CD4-positive, alpha-beta memory T cell (primary cell): Measurements from ENCODE around the gene EHD1. TPM values are rescaled to one million over a fixed set of nuclear protein-coding genes. Genes with fewer than 3 reads are reported as not detected.
"Not testable (repeated sequence)": the region's sequence is repeated elsewhere in the genome, so short reads cannot be mapped to it uniquely, and the experiment has no call there.

Experiments used
- CTCF ChIA-PET: fragments of 350-600 bp; sonication (Branson Sonifier 250); formaldehyde crosslinking; loops from one replicate; lab custom pipeline; 2021; ENCODE audit warnings: inconsistent platforms; ENCODE audit not compliant: partially characterized antibody; lab: Charles Lee
- POLR2A ChIA-PET: fragments of 350-600 bp; sonication (Branson Sonifier 250); formaldehyde crosslinking; loops from one replicate; lab custom pipeline; 2021; ENCODE audit not compliant: partially characterized antibody; lab: Charles Lee
- DNase-seq, 5 donors: peaks; one replicate each; pipeline versions ENCODE4 v3.0.0 to v3.0.0-alpha.2; 2020 to 2022; ENCODE audit warnings: mixed read lengths in 1 of 5
- H3K27ac ChIP-seq: one replicate; pipeline ENCODE4 v1.7.0; 2013; ENCODE audit warnings: low read depth, low read length
- H3K27me3 ChIP-seq: 2 replicates; pipeline ENCODE4 v1.7.0; 2013; ENCODE audit warnings: mild to moderate bottlenecking, low read length, moderate library complexity; ENCODE audit not compliant: insufficient read depth
- H3K36me3 ChIP-seq: 2 replicates; pipeline ENCODE4 v1.7.0; 2013; ENCODE audit warnings: mild to moderate bottlenecking, low read length, moderate library complexity; ENCODE audit not compliant: insufficient read depth
- H3K4me1 ChIP-seq: 2 replicates; pipeline ENCODE4 v1.7.0; 2013; ENCODE audit warnings: mild to moderate bottlenecking, low read length, moderate library complexity; ENCODE audit not compliant: insufficient read depth
- H3K4me3 ChIP-seq, 2 donors: one replicate each; pipeline ENCODE4 v1.7.0; 2013; ENCODE audit warnings: low read length in 2 of 2, mild to moderate bottlenecking in 1 of 2
- H3K9me3 ChIP-seq, 2 donors: one replicate each; pipeline ENCODE4 v1.7.0; 2013; ENCODE audit warnings: low read length in 2 of 2, control low read depth in 1 of 2; ENCODE audit not compliant: control insufficient read depth in 1 of 2
- H3K27ac Mint-ChIP-seq, 7 donors: one replicate each; pipeline ENCODE4 v1.8.0; 2020 to 2021; ENCODE audit warnings: mixed read lengths in 7 of 7, mild to moderate bottlenecking in 6 of 7, inconsistent platforms in 3 of 7, moderate library complexity in 3 of 7
- H3K27me3 Mint-ChIP-seq, 2 donors: one replicate each; pipeline ENCODE4 v1.8.0; 2020 to 2021; ENCODE audit warnings: mixed read lengths in 2 of 2
- H3K36me3 Mint-ChIP-seq, 2 donors: one replicate each; pipeline ENCODE4 v1.8.0; 2020 to 2021; ENCODE audit warnings: mixed read lengths in 2 of 2, inconsistent platforms in 1 of 2, mild to moderate bottlenecking in 1 of 2
- H3K4me1 Mint-ChIP-seq, 4 donors: one replicate each; pipeline ENCODE4 v1.8.0; 2020 to 2021; ENCODE audit warnings: mixed read lengths in 4 of 4, mild to moderate bottlenecking in 1 of 4
- H3K4me3 Mint-ChIP-seq, 8 donors: one replicate each; pipeline ENCODE4 v1.8.0; 2020 to 2021; ENCODE audit warnings: mixed read lengths in 8 of 8, mild to moderate bottlenecking in 7 of 8, moderate library complexity in 6 of 8, inconsistent platforms in 3 of 8
- H3K9me3 Mint-ChIP-seq, 8 donors: one replicate each; pipeline ENCODE4 v1.8.0; 2020 to 2021; ENCODE audit warnings: mixed read lengths in 8 of 8, mild to moderate bottlenecking in 5 of 8, inconsistent platforms in 3 of 8, moderate library complexity in 1 of 8
- intact Hi-C: fragments of 100-400 bp; cut with micrococcal nuclease; formaldehyde crosslinking; loops from one replicate; pipeline ENCODE4 v1.15.1; 2023
- polyA plus RNA-seq, 2 donors: library from polyadenylated mRNA; unstranded; fragments of 300-500 nt; fragmentation: Illumina TruSeq; gene quantifications; one replicate each; pipeline ENCODE4 v1.2.3, GENCODE V29; 2021
- total RNA-seq, 2 experiments: library from RNA; stranded (reverse); gene quantifications; one replicate each; pipeline ENCODE4 v1.2.3, GENCODE V29; 2021

Gene EHD1
- total and polyA plus RNA-seq, 4 experiments from 2014 or later = 125 to 279 (median 234) TPM

- Mint-ChIP-seq H3K4me1 (no peaks in the 10 kb centered on the region), H3K36me3 (peaks cover 8 to 12% of the 10 kb centered on the region in 2 donors), H3K27me3 (no peaks in the 10 kb centered on the region), H3K27ac (no peak overlapping the region), H3K9me3 (no peaks in the 10 kb centered on the region), H3K4me3 (no peak overlapping the region)
- Histone ChIP-seq H3K4me1 (no peaks in the 10 kb centered on the region), H3K4me3 (no peak overlapping the region), H3K36me3 (no peaks in the 10 kb centered on the region), H3K27me3 (no peaks in the 10 kb centered on the region), H3K9me3 (no peaks in the 10 kb centered on the region), H3K27ac (no peak overlapping the region)
- intact Hi-C loops = no loop called here
- CTCF ChIA-PET = no interaction called here
- peak in 1 of 5 donors; percentile 10 for DNase-seq
- POLR2A ChIA-PET = no interaction called here
Observed at GRCh38 chr11:64829536-64830251, 48.7 kb downstream of the EHD1 start.

DNA sequence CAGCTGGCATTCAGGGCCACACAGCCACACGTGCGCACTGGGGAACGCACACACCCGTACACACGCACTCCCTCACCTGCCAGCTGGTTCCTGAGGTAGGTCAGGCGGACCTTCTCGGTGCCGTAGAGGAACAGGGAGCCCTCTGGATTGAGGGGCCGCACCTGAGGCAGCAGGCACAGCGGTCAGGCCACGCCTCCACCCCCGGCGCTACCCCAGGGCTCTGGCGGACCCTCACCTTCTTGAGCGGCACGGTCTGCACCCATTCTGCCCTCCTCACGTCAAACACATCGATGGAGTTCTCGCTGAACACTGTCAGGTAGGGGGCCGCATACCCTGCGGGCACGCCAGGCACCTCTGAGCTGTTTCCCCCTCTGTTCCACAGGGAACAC is 51.0 kb downstream of the EHD1 start:
- Mint-ChIP-seq H3K4me1 (no peaks in the 10 kb centered on the region), H3K27me3 (no peaks in the 10 kb centered on the region), H3K36me3 (peaks cover 8 to 12% of the 10 kb centered on the region in 2 donors), H3K9me3 (no peaks in the 10 kb centered on the region), H3K27ac (no peak overlapping the region), H3K4me3 (no peak overlapping the region)
- Histone ChIP-seq H3K4me1 (no peaks in the 10 kb centered on the region), H3K27me3 (no peaks in the 10 kb centered on the region), H3K9me3 (no peaks in the 10 kb centered on the region), H3K4me3 (no peak overlapping the region), H3K27ac (no peak overlapping the region), H3K36me3 (no peaks in the 10 kb centered on the region)
- intact Hi-C loops = no loop called here
- POLR2A ChIA-PET = no interaction called here
- CTCF ChIA-PET = no interaction called here
- DNase-seq = peak in 1 of 5 donors; percentile 21

DNA sequence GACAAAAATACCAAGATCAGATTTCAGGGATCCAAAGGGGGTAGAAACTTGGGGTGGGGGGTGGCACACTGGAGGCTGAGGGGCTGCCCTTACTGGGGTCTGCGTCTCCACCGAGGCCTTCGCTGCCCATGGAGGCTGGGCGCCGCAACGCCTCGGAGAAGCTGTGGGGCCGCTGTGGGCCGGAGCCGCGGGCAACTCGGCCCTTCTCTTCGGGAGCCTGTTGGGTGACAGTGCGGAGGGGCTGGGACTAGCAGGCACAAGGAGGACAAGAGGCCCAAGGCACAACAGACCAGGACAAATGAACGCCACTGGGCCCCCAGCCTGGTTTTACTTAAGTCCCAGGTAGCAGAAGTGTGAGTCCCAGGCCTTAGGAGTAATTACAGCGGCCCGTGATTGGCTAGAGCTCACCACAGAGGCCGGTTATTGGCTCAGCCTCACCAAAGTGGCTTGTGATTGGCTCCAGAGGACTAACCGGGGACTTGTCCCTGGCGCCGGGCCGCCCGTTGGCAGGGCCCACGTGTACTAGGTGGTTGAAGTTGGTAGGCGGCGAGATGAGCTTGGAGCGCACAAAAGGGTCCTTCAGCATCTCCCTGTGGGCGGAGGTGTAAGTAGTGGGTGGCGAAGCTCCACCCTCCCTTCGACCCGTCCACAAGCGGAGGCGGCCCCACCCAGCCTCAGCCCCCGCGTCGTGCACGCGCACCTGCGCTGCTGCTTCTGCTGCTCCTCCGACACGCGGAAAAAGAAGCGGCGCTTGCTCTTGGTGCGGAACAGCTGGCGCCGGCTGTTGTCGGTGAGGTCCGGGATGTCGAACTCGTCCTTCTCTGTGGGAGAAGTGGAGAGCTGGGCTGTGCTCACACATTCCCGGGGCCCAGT is 51.6 kb downstream of the EHD1 start:
- Histone ChIP-seq H3K36me3 (no peaks in the 10 kb centered on the region), H3K27ac (no peak overlapping the region), H3K27me3 (no peaks in the 10 kb centered on the region), H3K9me3 (no peaks in the 10 kb centered on the region), H3K4me3 (no peak overlapping the region), H3K4me1 (no peaks in the 10 kb centered on the region)
- Mint-ChIP-seq H3K36me3 (peaks cover 8 to 11% of the 10 kb centered on the region in 2 donors), H3K4me3 (no peak overlapping the region), H3K27me3 (no peaks in the 10 kb centered on the region), H3K9me3 (no peaks in the 10 kb centered on the region), H3K4me1 (no peaks in the 10 kb centered on the region), H3K27ac (no peak overlapping the region)
- intact Hi-C loops = no loop called here
- DNase-seq = no peak
- POLR2A ChIA-PET = no interaction called here
- CTCF ChIA-PET = no interaction called here

DNA sequence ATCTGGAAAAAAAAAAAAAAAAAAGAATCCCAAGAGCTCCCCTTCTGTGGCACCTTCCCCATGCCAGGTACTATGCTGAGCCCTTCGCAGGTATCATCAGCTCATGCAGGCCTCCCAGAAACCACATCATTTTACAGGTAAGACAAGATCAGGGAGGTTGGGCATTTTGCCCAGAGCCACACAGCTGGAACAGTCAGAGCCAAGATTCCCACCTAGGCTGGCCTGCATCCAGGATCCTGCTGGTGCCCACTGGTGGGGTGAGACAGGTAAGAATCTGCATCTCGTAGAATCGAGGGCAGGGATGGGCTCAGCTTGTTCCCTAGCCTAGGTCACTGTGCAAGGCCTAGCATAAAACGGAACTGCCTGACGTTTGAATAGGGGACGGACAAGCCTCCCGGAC is 52.4 kb downstream of the EHD1 start:
- peaks cover 8 to 10% of the 10 kb centered on the region in 2 donors for H3K36me3 Mint-ChIP-seq
- Histone ChIP-seq H3K4me3 (no peak overlapping the region), H3K27ac (no peak overlapping the region), H3K4me1 (no peaks in the 10 kb centered on the region), H3K36me3 (no peaks in the 10 kb centered on the region), H3K9me3 (no peaks in the 10 kb centered on the region), H3K27me3 (no peaks in the 10 kb centered on the region)
- ChIA-PET CTCF (no interaction called here), POLR2A (no interaction called here)
- no peak overlapping the region for H3K4me3 Mint-ChIP-seq
- peak in 1 of 5 donors; percentile 5 for DNase-seq
- H3K9me3 Mint-ChIP-seq = no peaks in the 10 kb centered on the region
- intact Hi-C loops = no loop called here
- no peak overlapping the region for H3K27ac Mint-ChIP-seq
- H3K27me3 Mint-ChIP-seq = no peaks in the 10 kb centered on the region
- H3K4me1 Mint-ChIP-seq = no peaks in the 10 kb centered on the region

- Histone ChIP-seq H3K4me3 (no peak overlapping the region), H3K27me3 (no peaks in the 10 kb centered on the region), H3K9me3 (no peaks in the 10 kb centered on the region), H3K27ac (no peak overlapping the region), H3K4me1 (no peaks in the 10 kb centered on the region), H3K36me3 (no peaks in the 10 kb centered on the region)
- no peak overlapping the region for H3K27ac Mint-ChIP-seq
- H3K36me3 Mint-ChIP-seq = peaks cover 8 to 10% of the 10 kb centered on the region in 2 donors
- H3K4me1 Mint-ChIP-seq = no peaks in the 10 kb centered on the region
- no peaks in the 10 kb centered on the region for H3K9me3 Mint-ChIP-seq
- no peaks in the 10 kb centered on the region for H3K27me3 Mint-ChIP-seq
- intact Hi-C loops = no loop called here
- DNase-seq = peak in 1 of 5 donors; percentile 7
- no peak overlapping the region for H3K4me3 Mint-ChIP-seq
- ChIA-PET CTCF (no interaction called here), POLR2A (no interaction called here)
Observed at GRCh38 chr11:64823568-64824119, 54.8 kb downstream of the EHD1 start.

DNA sequence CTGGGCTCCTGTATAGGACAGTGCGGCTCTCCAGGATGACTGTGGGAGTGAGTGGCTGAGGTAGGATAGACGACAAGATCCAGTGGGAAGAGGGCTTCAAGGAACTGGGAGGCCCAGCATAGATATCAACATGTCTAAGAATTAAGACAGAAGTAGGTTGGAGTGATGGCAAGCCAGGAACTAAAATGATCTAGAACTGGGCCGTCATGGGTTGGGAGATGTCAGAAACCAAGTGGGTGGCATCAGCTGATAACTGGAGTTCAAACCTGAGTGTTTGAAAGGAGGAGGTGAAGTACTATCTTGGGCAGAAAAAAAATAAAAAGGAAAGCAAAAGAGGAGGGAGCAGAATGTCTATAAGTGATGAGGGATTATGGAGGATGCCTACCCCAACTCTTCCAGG is 60.9 kb downstream of the EHD1 start:
- H3K4me1 Mint-ChIP-seq = no peaks in the 10 kb centered on the region
- Histone ChIP-seq H3K4me3 (no peak overlapping the region), H3K27ac (no peak overlapping the region), H3K9me3 (no peaks in the 10 kb centered on the region), H3K27me3 (no peaks in the 10 kb centered on the region), H3K36me3 (no peaks in the 10 kb centered on the region), H3K4me1 (no peaks in the 10 kb centered on the region)
- ChIA-PET CTCF (no interaction called here), POLR2A (no interaction called here)
- no peak overlapping the region for H3K4me3 Mint-ChIP-seq
- H3K27me3 Mint-ChIP-seq = no peaks in the 10 kb centered on the region
- no peaks in the 10 kb centered on the region for H3K36me3 Mint-ChIP-seq
- no peak for DNase-seq
- intact Hi-C loops = no loop called here
- no peaks in the 10 kb centered on the region for H3K9me3 Mint-ChIP-seq
- no peak overlapping the region for H3K27ac Mint-ChIP-seq

- H3K4me3 Mint-ChIP-seq, H3K4me3 ChIP-seq, H3K36me3 ChIP-seq, DNase-seq, H3K4me1 Mint-ChIP-seq, H3K4me1 ChIP-seq, H3K27me3 Mint-ChIP-seq, intact Hi-C loops, H3K27ac ChIP-seq, H3K36me3 Mint-ChIP-seq, H3K9me3 ChIP-seq, H3K27me3 ChIP-seq, H3K9me3 Mint-ChIP-seq: not testable (repeated sequence)
- ChIA-PET POLR2A (interaction anchor here (0.6 kb wide), 1 partner anchor 157 kb away, joined by 3 read pairs; no protein-coding TSS in a partner anchor), CTCF (interaction anchor here (1.1 kb wide), 1 partner anchor 24 kb away, joined by 3 read pairs; no protein-coding TSS in a partner anchor)
- H3K27ac Mint-ChIP-seq = peak overlapping the region in 1 of 7 donors; percentile 49
Observed at GRCh38 chr11:64815433-64815832, 63.0 kb downstream of the EHD1 start.
